GM23338 (cell line): ENCODE results near the gene VENTX. TPM values are rescaled to one million over a fixed set of nuclear protein-coding genes. Genes with fewer than 3 reads are reported as not detected.
A peak's percentile ranks its signal among the peaks of the same experiment; 100 is the strongest.

Experiments
- ATAC-seq: fragments of 200-7000 bp; cut with Tn5 transposase; 3 replicates; pipeline ENCODE4 v1.9.1; 2020
- DNase-seq: peaks from one replicate; pipeline ENCODE4 v3.0.0-alpha.2; 2015; ENCODE audit warnings: low spot score
- H2AFZ ChIP-seq: fragments of 200-600 bp; sonication (generic); 2 replicates; pipeline ENCODE4 v1.8.0; 2016; ENCODE audit warnings: antibody characterized with exemption, mild to moderate bottlenecking, moderate library complexity
- H3F3A ChIP-seq: fragments of 200-600 bp; sonication (generic); replicated peaks from 2 replicates; pipeline ENCODE4 v1.8.0; 2017; ENCODE audit warnings: antibody characterized with exemption, mixed run types, low read depth
- H3K27ac ChIP-seq: fragments of 200-600 bp; sonication (generic); 2 replicates; pipeline ENCODE4 v1.6.1; 2016; ENCODE audit warnings: low read depth
- H3K27me3 ChIP-seq: fragments of 200-600 bp; sonication (generic); 2 replicates; pipeline ENCODE4 v1.8.0; 2016; ENCODE audit warnings: mild to moderate bottlenecking, mixed run types, moderate library complexity; ENCODE audit not compliant: insufficient read depth
- H3K36me3 ChIP-seq: fragments of 200-600 bp; sonication (generic); 2 replicates; pipeline ENCODE4 v1.8.0; 2016; ENCODE audit warnings: mild to moderate bottlenecking; ENCODE audit not compliant: insufficient read depth
- H3K4me1 ChIP-seq: fragments of 200-600 bp; sonication (generic); 2 replicates; pipeline ENCODE4 v1.8.0; 2016; ENCODE audit warnings: mild to moderate bottlenecking, moderate library complexity; ENCODE audit not compliant: insufficient read depth
- H3K4me2 ChIP-seq: fragments of 200-600 bp; sonication (generic); 2 replicates; pipeline ENCODE4 v1.7.1; 2017; ENCODE audit warnings: mixed run types
- H3K4me3 ChIP-seq: fragments of 200-600 bp; sonication (generic); 2 replicates; pipeline ENCODE4 v1.6.1; 2016; ENCODE audit warnings: mixed run types
- H3K79me2 ChIP-seq: fragments of 200-600 bp; sonication (generic); replicated peaks from 2 replicates; pipeline ENCODE4 v1.8.0; 2017; ENCODE audit warnings: mild to moderate bottlenecking; ENCODE audit not compliant: insufficient read depth
- H3K9me2 ChIP-seq: fragments of 200-600 bp; sonication (generic); 2 replicates; pipeline ENCODE4 v1.8.0; 2017; ENCODE audit not compliant: insufficient read depth
- H4K20me1 ChIP-seq: fragments of 200-600 bp; sonication (generic); replicated peaks from 2 replicates; pipeline ENCODE4 v1.8.0; 2017; ENCODE audit warnings: mild to moderate bottlenecking; ENCODE audit not compliant: insufficient read depth
- H3K27ac Mint-ChIP-seq: 2 replicates; pipeline ENCODE4 v1.8.0; 2020; ENCODE audit warnings: inconsistent platforms, mild to moderate bottlenecking, moderate library complexity, mixed read lengths
- H3K27me3 Mint-ChIP-seq: 3 replicates; pipeline ENCODE4 v1.8.0; 2022; ENCODE audit warnings: low read depth, mild to moderate bottlenecking, moderate library complexity, mixed read lengths, inconsistent platforms; ENCODE audit not compliant: insufficient read depth, poor library complexity
- H3K36me3 Mint-ChIP-seq: 3 replicates; pipeline ENCODE4 v1.8.0; 2021; ENCODE audit warnings: low read depth, mild to moderate bottlenecking, inconsistent platforms, moderate library complexity, mixed read lengths
- H3K4me1 Mint-ChIP-seq: 3 replicates; pipeline ENCODE4 v1.8.0; 2020; ENCODE audit warnings: mild to moderate bottlenecking, inconsistent platforms, mixed read lengths
- H3K4me3 Mint-ChIP-seq: 3 replicates; pipeline ENCODE4 v1.8.0; 2021; ENCODE audit warnings: moderate library complexity, mild to moderate bottlenecking, inconsistent platforms, mixed read lengths
- H3K9me3 Mint-ChIP-seq: 3 replicates; pipeline ENCODE4 v1.8.0; 2020; ENCODE audit warnings: moderate library complexity, mild to moderate bottlenecking, inconsistent platforms, mixed read lengths
- CREB1 ChIP-seq: fragments of 250-450 bp; sonication (Bioruptor Pico); IDR thresholded peaks from 2 replicates; pipeline ENCODE4 v1.5.0; 2020; ENCODE audit warnings: low read depth, mild to moderate bottlenecking, moderate library complexity
- EZH2 ChIP-seq: fragments of 200-600 bp; sonication (generic); IDR thresholded peaks from one replicate; pipeline ENCODE4 v1.8.0; 2017; ENCODE audit warnings: antibody characterized with exemption, mild to moderate bottlenecking, low read depth; ENCODE audit not compliant: unreplicated experiment
- EZH2phosphoT487 ChIP-seq: fragments of 200-600 bp; sonication (generic); IDR thresholded peaks from one replicate; pipeline ENCODE4 v1.8.1; 2018; ENCODE audit warnings: antibody characterized with exemption; ENCODE audit not compliant: unreplicated experiment
- JUNB ChIP-seq: IDR thresholded peaks from one replicate; pipeline ENCODE4 v1.6.1; 2016; ENCODE audit warnings: antibody characterized with exemption; ENCODE audit not compliant: unreplicated experiment
- NANOG ChIP-seq: IDR thresholded peaks from 2 replicates; pipeline ENCODE4 v1.6.1; 2016; ENCODE audit warnings: antibody characterized with exemption, borderline replicate concordance
- POLR2AphosphoS5 ChIP-seq: IDR thresholded peaks from 2 replicates; pipeline ENCODE4 v1.6.1; 2016; ENCODE audit warnings: antibody characterized with exemption, low read depth
- REST ChIP-seq: IDR thresholded peaks from one replicate; pipeline ENCODE4 v1.6.1; 2018; ENCODE audit warnings: antibody characterized with exemption; ENCODE audit not compliant: unreplicated experiment
- STAT1 ChIP-seq: IDR thresholded peaks from one replicate; pipeline ENCODE4 v1.6.1; 2016; ENCODE audit warnings: antibody characterized with exemption; ENCODE audit not compliant: unreplicated experiment
- ZNF114 ChIP-seq: fragments of 250-450 bp; sonication (Bioruptor Pico); IDR thresholded peaks from 2 replicates; pipeline ENCODE4 v1.5.0; 2020; ENCODE audit warnings: mild to moderate bottlenecking, moderate library complexity
- ZNF331 ChIP-seq: fragments of 250-450 bp; sonication (Bioruptor Pico); IDR thresholded peaks from 2 replicates; pipeline ENCODE4 v1.5.0; 2020; ENCODE audit warnings: low read depth, mild to moderate bottlenecking, moderate library complexity
- polyA plus RNA-seq: library from polyadenylated mRNA; unstranded; fragments of >200 nt; fragmentation: Nextera tagmentation; extraction: Ambion mirVana; gene quantifications from 2 replicates; pipeline ENCODE4 v1.2.1, GENCODE V29; 2016
- total RNA-seq: library from RNA; depleted of rRNA; stranded (reverse); fragments of >200 nt; shearing (Covaris generic); gene quantifications from 2 replicates; pipeline ENCODE4 v1.2.3, GENCODE V29; 2014
- TF ChIP-seq, protein P1 (sequence below): IDR thresholded peaks from 2 replicates; pipeline ENCODE4 v1.6.1; 2016; ENCODE audit warnings: antibody characterized with exemption
- TF ChIP-seq, protein P2 (sequence below): fragments of 250-450 bp; sonication (Bioruptor Pico); IDR thresholded peaks from 2 replicates; pipeline ENCODE4 v1.5.0; 2020; ENCODE audit warnings: mild to moderate bottlenecking, moderate library complexity
- TF ChIP-seq, protein P3 (sequence below), 2 experiments: fragments of 200-600 bp in 1 of 2; sonication (generic) in 1 of 2; conservative IDR thresholded peaks; 2 replicates each; pipeline versions ENCODE4 v1.5.1 to v1.6.1; 2016 to 2017; ENCODE audit warnings: antibody characterized with exemption in 2 of 2, low read depth in 2 of 2, mild to moderate bottlenecking in 2 of 2, moderate library complexity in 1 of 2

The VENTX gene
- total and polyA plus RNA-seq, 2 experiments from 2014 or later = 4.8 to 8.1 TPM

- H3K27me3 Mint-ChIP-seq = peaks cover 60% of the 10 kb centered on the region
- H3K4me1 ChIP-seq = peaks cover 16% of the 10 kb centered on the region; the same call in 1 of the 2 replicates
- TF ChIP-seq JUNB = no peak
- TF ChIP-seq EZH2phosphoT487 = no peak
- TF ChIP-seq, protein P1, sequence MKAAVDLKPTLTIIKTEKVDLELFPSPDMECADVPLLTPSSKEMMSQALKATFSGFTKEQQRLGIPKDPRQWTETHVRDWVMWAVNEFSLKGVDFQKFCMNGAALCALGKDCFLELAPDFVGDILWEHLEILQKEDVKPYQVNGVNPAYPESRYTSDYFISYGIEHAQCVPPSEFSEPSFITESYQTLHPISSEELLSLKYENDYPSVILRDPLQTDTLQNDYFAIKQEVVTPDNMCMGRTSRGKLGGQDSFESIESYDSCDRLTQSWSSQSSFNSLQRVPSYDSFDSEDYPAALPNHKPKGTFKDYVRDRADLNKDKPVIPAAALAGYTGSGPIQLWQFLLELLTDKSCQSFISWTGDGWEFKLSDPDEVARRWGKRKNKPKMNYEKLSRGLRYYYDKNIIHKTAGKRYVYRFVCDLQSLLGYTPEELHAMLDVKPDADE = no peak
- no peak for TF ChIP-seq ZNF331 (CRISPR knock-in tag)
- TF ChIP-seq, protein P2, sequence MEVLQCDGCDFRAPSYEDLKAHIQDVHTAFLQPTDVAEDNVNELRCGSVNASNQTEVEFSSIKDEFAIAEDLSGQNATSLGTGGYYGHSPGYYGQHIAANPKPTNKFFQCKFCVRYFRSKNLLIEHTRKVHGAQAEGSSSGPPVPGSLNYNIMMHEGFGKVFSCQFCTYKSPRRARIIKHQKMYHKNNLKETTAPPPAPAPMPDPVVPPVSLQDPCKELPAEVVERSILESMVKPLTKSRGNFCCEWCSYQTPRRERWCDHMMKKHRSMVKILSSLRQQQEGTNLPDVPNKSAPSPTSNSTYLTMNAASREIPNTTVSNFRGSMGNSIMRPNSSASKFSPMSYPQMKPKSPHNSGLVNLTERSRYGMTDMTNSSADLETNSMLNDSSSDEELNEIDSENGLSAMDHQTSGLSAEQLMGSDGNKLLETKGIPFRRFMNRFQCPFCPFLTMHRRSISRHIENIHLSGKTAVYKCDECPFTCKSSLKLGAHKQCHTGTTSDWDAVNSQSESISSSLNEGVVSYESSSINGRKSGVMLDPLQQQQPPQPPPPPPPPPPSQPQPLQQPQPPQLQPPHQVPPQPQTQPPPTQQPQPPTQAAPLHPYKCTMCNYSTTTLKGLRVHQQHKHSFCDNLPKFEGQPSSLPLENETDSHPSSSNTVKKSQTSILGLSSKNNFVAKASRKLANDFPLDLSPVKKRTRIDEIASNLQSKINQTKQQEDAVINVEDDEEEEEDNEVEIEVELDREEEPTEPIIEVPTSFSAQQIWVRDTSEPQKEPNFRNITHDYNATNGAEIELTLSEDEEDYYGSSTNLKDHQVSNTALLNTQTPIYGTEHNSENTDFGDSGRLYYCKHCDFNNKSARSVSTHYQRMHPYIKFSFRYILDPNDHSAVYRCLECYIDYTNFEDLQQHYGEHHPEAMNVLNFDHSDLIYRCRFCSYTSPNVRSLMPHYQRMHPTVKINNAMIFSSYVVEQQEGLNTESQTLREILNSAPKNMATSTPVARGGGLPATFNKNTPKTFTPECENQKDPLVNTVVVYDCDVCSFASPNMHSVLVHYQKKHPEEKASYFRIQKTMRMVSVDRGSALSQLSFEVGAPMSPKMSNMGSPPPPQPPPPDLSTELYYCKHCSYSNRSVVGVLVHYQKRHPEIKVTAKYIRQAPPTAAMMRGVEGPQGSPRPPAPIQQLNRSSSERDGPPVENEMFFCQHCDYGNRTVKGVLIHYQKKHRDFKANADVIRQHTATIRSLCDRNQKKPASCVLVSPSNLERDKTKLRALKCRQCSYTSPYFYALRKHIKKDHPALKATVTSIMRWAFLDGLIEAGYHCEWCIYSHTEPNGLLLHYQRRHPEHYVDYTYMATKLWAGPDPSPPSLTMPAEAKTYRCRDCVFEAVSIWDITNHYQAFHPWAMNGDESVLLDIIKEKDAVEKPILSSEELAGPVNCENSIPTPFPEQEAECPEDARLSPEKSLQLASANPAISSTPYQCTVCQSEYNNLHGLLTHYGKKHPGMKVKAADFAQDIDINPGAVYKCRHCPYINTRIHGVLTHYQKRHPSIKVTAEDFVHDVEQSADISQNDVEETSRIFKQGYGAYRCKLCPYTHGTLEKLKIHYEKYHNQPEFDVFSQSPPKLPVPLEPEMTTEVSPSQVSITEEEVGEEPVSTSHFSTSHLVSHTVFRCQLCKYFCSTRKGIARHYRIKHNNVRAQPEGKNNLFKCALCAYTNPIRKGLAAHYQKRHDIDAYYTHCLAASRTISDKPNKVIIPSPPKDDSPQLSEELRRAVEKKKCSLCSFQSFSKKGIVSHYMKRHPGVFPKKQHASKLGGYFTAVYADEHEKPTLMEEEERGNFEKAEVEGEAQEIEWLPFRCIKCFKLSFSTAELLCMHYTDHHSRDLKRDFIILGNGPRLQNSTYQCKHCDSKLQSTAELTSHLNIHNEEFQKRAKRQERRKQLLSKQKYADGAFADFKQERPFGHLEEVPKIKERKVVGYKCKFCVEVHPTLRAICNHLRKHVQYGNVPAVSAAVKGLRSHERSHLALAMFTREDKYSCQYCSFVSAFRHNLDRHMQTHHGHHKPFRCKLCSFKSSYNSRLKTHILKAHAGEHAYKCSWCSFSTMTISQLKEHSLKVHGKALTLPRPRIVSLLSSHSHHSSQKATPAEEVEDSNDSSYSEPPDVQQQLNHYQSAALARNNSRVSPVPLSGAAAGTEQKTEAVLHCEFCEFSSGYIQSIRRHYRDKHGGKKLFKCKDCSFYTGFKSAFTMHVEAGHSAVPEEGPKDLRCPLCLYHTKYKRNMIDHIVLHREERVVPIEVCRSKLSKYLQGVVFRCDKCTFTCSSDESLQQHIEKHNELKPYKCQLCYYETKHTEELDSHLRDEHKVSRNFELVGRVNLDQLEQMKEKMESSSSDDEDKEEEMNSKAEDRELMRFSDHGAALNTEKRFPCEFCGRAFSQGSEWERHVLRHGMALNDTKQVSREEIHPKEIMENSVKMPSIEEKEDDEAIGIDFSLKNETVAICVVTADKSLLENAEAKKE (CRISPR knock-in tag) = no peak
- TF ChIP-seq CREB1 (CRISPR knock-in tag) = no peak
- no peak for TF ChIP-seq ZNF114 (CRISPR knock-in tag)
- no peak for TF ChIP-seq STAT1
- no peak for TF ChIP-seq NANOG
- no peak for TF ChIP-seq REST
- TF ChIP-seq EZH2 = no peak
- TF ChIP-seq POLR2AphosphoS5 = no peak; the same call in 1 of the 2 replicates
- TF ChIP-seq, protein P3, sequence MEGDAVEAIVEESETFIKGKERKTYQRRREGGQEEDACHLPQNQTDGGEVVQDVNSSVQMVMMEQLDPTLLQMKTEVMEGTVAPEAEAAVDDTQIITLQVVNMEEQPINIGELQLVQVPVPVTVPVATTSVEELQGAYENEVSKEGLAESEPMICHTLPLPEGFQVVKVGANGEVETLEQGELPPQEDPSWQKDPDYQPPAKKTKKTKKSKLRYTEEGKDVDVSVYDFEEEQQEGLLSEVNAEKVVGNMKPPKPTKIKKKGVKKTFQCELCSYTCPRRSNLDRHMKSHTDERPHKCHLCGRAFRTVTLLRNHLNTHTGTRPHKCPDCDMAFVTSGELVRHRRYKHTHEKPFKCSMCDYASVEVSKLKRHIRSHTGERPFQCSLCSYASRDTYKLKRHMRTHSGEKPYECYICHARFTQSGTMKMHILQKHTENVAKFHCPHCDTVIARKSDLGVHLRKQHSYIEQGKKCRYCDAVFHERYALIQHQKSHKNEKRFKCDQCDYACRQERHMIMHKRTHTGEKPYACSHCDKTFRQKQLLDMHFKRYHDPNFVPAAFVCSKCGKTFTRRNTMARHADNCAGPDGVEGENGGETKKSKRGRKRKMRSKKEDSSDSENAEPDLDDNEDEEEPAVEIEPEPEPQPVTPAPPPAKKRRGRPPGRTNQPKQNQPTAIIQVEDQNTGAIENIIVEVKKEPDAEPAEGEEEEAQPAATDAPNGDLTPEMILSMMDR (conservative IDR thresholded peaks at IDR 0.05; ENCODE audit: low read depth in 2 of 2) = no peak
- H3K27ac Mint-ChIP-seq = no peak overlapping the region
- H3K36me3 Mint-ChIP-seq = peaks cover 8% of the 10 kb centered on the region
- no peaks in the 10 kb centered on the region for H3K36me3 ChIP-seq
- no peaks in the 10 kb centered on the region for H4K20me1 ChIP-seq
- DNase-seq (peak; percentile 73), ATAC-seq (peak; percentile 42)
- H3K4me3 ChIP-seq = peak overlapping the region; percentile 65
- H3K4me1 Mint-ChIP-seq = peaks cover 22% of the 10 kb centered on the region
- peaks cover 39% of the 10 kb centered on the region for H3K27me3 ChIP-seq
- no peak overlapping the region for H3K27ac ChIP-seq
- H3K4me3 Mint-ChIP-seq = peak overlapping the region; percentile 72
- H3K9me2 ChIP-seq = 0 out of 2 replicates have a peak, but pooled peaks cover 3% of the 10 kb centered on the region
- H3K4me2 ChIP-seq = peak overlapping the region; percentile 88
- H2AFZ ChIP-seq = no peak overlapping the region
- no peaks in the 10 kb centered on the region for H3K79me2 ChIP-seq
- peaks cover 9% of the 10 kb centered on the region; the same call in 2 of the 3 replicates for H3K9me3 Mint-ChIP-seq
- H3F3A ChIP-seq = peaks cover 16% of the 10 kb centered on the region; the same call in 1 of the 2 replicates
Measured at GRCh38 chr10:133229265-133230043, 8.2 kb upstream of the VENTX start.
